K562 (cell line): ENCODE measurements around the gene PSMA6. TPM values are rescaled to one million over a fixed set of nuclear protein-coding genes. Genes with fewer than 3 reads are reported as not detected.

Source experiments
- ATAC-seq: fragments of 200-7000 bp; cut with Tn5 transposase; 3 replicates; pipeline ENCODE4 v1.9.1; 2020; ENCODE audit warnings: moderate library complexity
- BruUV-seq: library from RNA; stranded (reverse); fragments of 400-500 nt; replicated peaks from 2 replicates; lab custom pipeline; 2021; lab: Mats Ljungman, UMichigan
- CTCF ChIA-PET: fragments of 300-600 bp; formaldehyde crosslinking; extraction: SDS; loops from one replicate; lab custom pipeline; 2021; ENCODE audit warnings: low intra/inter-chr PET ratio; lab: Yijun Ruan, JAX
- POLR2A ChIA-PET: fragments of 300-600, 350-650 bp; sonication (Branson Sonifier 250); formaldehyde crosslinking; extraction: SDS; loops from one replicate; lab custom pipeline; 2021; ENCODE audit warnings: antibody characterized with exemption, inconsistent platforms; lab: Yijun Ruan, JAX
- DNase-seq, 4 experiments: peaks; one replicate each; pipeline versions ENCODE4 v3.0.0 to v3.0.0-alpha.2; 2011 to 2018; ENCODE audit warnings: low spot score in 3 of 4, mixed read lengths in 3 of 4; ENCODE audit errors: extremely low read depth in 1 of 4
- FAIRE-seq: peaks from 2 replicates; lab custom pipeline; 2011; peaks lifted over from hg19 to GRCh38; lab: Jason Lieb, UNC
- H2AFZ ChIP-seq: 2 replicates; pipeline ENCODE4 v1.6.0; 2011; ENCODE audit warnings: low read depth, low read length, control low read depth, inconsistent platforms
- H3K27ac ChIP-seq: fragments of 200-600 bp; 3 replicates; pipeline ENCODE4 v1.8.0; 2011; ENCODE audit warnings: low read depth, mild to moderate bottlenecking, control low read depth, inconsistent platforms, low read length, moderate library complexity, mixed read lengths; ENCODE audit errors: extremely low read depth
- H3K27me3 ChIP-seq, 2 experiments: fragments of 300-600 bp in 1 of 2; 2 replicates in 1 of 2; 3 replicates in 1 of 2; pipeline versions ENCODE4 v1.6.0 to v1.8.0; 2011; ENCODE audit warnings: inconsistent platforms in 2 of 2, low read length in 2 of 2, mild to moderate bottlenecking in 1 of 2, mixed read lengths in 1 of 2, moderate library complexity in 1 of 2; ENCODE audit not compliant: control insufficient read depth in 2 of 2, insufficient read depth in 2 of 2
- H3K36me3 ChIP-seq: fragments of 300-600 bp; 3 replicates; pipeline ENCODE4 v1.8.0; 2011; ENCODE audit warnings: mild to moderate bottlenecking, low read length, inconsistent platforms; ENCODE audit not compliant: control insufficient read depth, insufficient read depth
- H3K4me1 ChIP-seq, 2 experiments: fragments of 200-600 bp in 1 of 2; replicated peaks in 1 of 2; 2 replicates in 1 of 2; 3 replicates in 1 of 2; pipeline versions ENCODE4 v1.5.1 to v1.8.0; 2011; ENCODE audit warnings: inconsistent platforms in 2 of 2, low read length in 2 of 2, mild to moderate bottlenecking in 1 of 2, mixed read lengths in 1 of 2, moderate library complexity in 1 of 2; ENCODE audit not compliant: control insufficient read depth in 2 of 2, insufficient read depth in 2 of 2
- H3K4me2 ChIP-seq: 2 replicates; pipeline ENCODE4 v1.6.1; 2011; ENCODE audit warnings: low read length, control low read depth, inconsistent platforms, mixed read lengths; ENCODE audit not compliant: insufficient read depth
- H3K4me3 ChIP-seq: fragments of 200-600 bp; sonication (generic), shearing (Covaris generic); 2 replicates; pipeline ENCODE4 v1.5.1; 2016; ENCODE audit warnings: control low read depth, inconsistent platforms
- H3K79me2 ChIP-seq: fragments of 200-600 bp; 3 replicates; pipeline ENCODE4 v1.8.0; 2011; ENCODE audit warnings: low read length, inconsistent platforms; ENCODE audit not compliant: control insufficient read depth, insufficient read depth
- H3K9ac ChIP-seq, 2 experiments: 2 replicates each; pipeline versions ENCODE4 v1.6.0 to v1.6.1; 2011; ENCODE audit warnings: low read depth in 2 of 2, low read length in 2 of 2, control low read depth in 1 of 2, inconsistent platforms in 1 of 2, mild to moderate bottlenecking in 1 of 2, mixed read lengths in 1 of 2; ENCODE audit not compliant: insufficient read depth in 1 of 2
- H3K9me1 ChIP-seq: one replicate; pipeline ENCODE4 v1.6.0; 2011; ENCODE audit warnings: inconsistent platforms, mild to moderate bottlenecking, low read length, moderate library complexity; ENCODE audit not compliant: control insufficient read depth, insufficient read depth
- H3K9me3 ChIP-seq: replicated peaks from 2 replicates; pipeline ENCODE4 v1.5.1; 2011; ENCODE audit warnings: low read depth, low read length, inconsistent platforms; ENCODE audit not compliant: control insufficient read depth, insufficient read depth
- H4K20me1 ChIP-seq: replicated peaks from 2 replicates; pipeline ENCODE4 v1.6.1; 2011; ENCODE audit warnings: low read length, inconsistent platforms, mixed read lengths; ENCODE audit not compliant: control insufficient read depth, insufficient read depth
- CCNT2 ChIP-seq: IDR thresholded peaks from 2 replicates; pipeline ENCODE4 v1.6.1; 2011; ENCODE audit warnings: borderline replicate concordance, low read depth, mild to moderate bottlenecking, moderate library complexity, mixed read lengths, low read length; ENCODE audit not compliant: insufficient read length; ENCODE audit errors: extremely low read depth
- CSDE1 ChIP-seq, 2 experiments: fragments of 450-650 bp; IDR thresholded peaks; 2 replicates each; pipeline ENCODE4 v1.6.1; 2016; ENCODE audit warnings: mild to moderate bottlenecking in 1 of 2
- GTF2F1 ChIP-seq: IDR thresholded peaks from 2 replicates; pipeline ENCODE4 v1.6.1; 2011; ENCODE audit warnings: low read depth, low read length, improper control_type of control experiment
- MECOM ChIP-seq: fragments of 250-450 bp; sonication (Bioruptor Pico); IDR thresholded peaks from 2 replicates; pipeline ENCODE4 v1.8.0; 2022; ENCODE audit warnings: inconsistent platforms
- NKRF ChIP-seq: fragments of 450-650 bp; IDR thresholded peaks from 2 replicates; pipeline ENCODE4 v1.6.1; 2016; ENCODE audit warnings: borderline replicate concordance
- POLR3G ChIP-seq: IDR thresholded peaks from 2 replicates; pipeline ENCODE4 v1.6.1; 2011; ENCODE audit not compliant: insufficient read length, insufficient replicate concordance; ENCODE audit errors: extremely low read depth
- SFPQ ChIP-seq: fragments of 200-400 bp; formaldehyde crosslinking; IDR thresholded peaks from 2 replicates; pipeline ENCODE4 v1.6.1; 2017; ENCODE audit warnings: mild to moderate bottlenecking, low read depth, low read length, moderate library complexity
- SIX5 ChIP-seq, 2 experiments: IDR thresholded peaks; 2 replicates each; pipeline ENCODE4 v1.6.1; 2011; ENCODE audit warnings: low read length in 2 of 2, borderline replicate concordance in 1 of 2, low read depth in 1 of 2, mild to moderate bottlenecking in 1 of 2, moderate library complexity in 1 of 2; ENCODE audit not compliant: insufficient read depth in 1 of 2
- SMARCA5 ChIP-seq: fragments of 450-650 bp; IDR thresholded peaks from 2 replicates; pipeline ENCODE4 v1.6.1; 2016
- TAF7 ChIP-seq: fragments of 450-650 bp; IDR thresholded peaks from 2 replicates; pipeline ENCODE4 v1.6.1; 2016; ENCODE audit warnings: missing genetic modification characterization, missing compliant biosample characterization
- TCF7L2 ChIP-seq: fragments of 150-350 bp; IDR thresholded peaks from 2 replicates; pipeline ENCODE4 v1.6.1; 2016; ENCODE audit warnings: low read depth, mild to moderate bottlenecking, low read length, moderate library complexity
- XRCC5 ChIP-seq: fragments of 200-400 bp; formaldehyde crosslinking; IDR thresholded peaks from 2 replicates; pipeline ENCODE4 v1.6.1; 2017; ENCODE audit warnings: low read depth, mild to moderate bottlenecking, low read length
- WGBS: fragments of 100-300 bp; shearing (Covaris generic); methylation state at CpG from one replicate; pipeline ENCODE4 v1.1.6; 2016; ENCODE audit warnings: low coverage, mixed read lengths; ENCODE audit not compliant: insufficient coverage; ENCODE audit errors: missing lambda C conversion rate; 5-methylcytosine and 5-hydroxymethylcytosine counted together
- in situ Hi-C: fragments of 300-500 bp; cut with MboI; formaldehyde crosslinking; loops from 4 replicates; pipeline ENCODE4 v1.15.0; 2018; ENCODE audit warnings: inconsistent platforms, mixed read lengths
- intact Hi-C: fragments of 100-400 bp; cut with micrococcal nuclease; formaldehyde crosslinking; loops from 2 replicates; pipeline ENCODE4 v1.14.2; 2022
- polyA plus RNA-seq, 8 experiments: library from polyadenylated mRNA; depleted of rRNA in 4 of 8; stranded (reverse) in 5 of 8; unstranded in 3 of 8; fragments of >200 nt; fragmentation: Nextera tagmentation in 2 of 8; fragmentation: Illumina TruSeq in 1 of 8; extraction: Ambion mirVana in 2 of 8; extraction: Trizol in 1 of 8; gene quantifications; 2 replicates each; pipeline versions ENCODE4 v1.2.1 to v1.2.3, GENCODE V29; 2011 to 2014; ENCODE audit warnings: inconsistent platforms in 1 of 8, missing spikeins in 1 of 8
- total RNA-seq, 7 experiments: library from RNA; depleted of rRNA in 6 of 7; stranded (reverse); fragments of >200 nt in 6 of 7; fragmentation: Illumina TruSeq in 2 of 7; extraction: Trizol in 2 of 7; gene quantifications; 2 replicates each; pipeline versions ENCODE4 v1.2.1 to v1.2.3, GENCODE V29; 2011 to 2021; ENCODE audit warnings: low replicate concordance in 1 of 7

PSMA6 gene
- total and polyA plus RNA-seq, 9 of the 15 experiments (the other 6 are each of a cell fraction or from before 2014, with no cell fraction given) = 210 to 952 (median 288) TPM

- FAIRE-seq (no peak), DNase-seq (no peak), ATAC-seq (no peak)
- Histone ChIP-seq H3K36me3 (0 out of 3 replicates have a peak, but pooled peaks cover 2% of the 10 kb centered on the region), H3K27ac (no peak overlapping the region), H2AFZ (no peak overlapping the region), H3K9ac (no peak overlapping the region), H3K4me1 (no peaks in the 10 kb centered on the region), H3K79me2 (no peaks in the 10 kb centered on the region), H3K4me2 (no peak overlapping the region), H3K9me3 (no peaks in the 10 kb centered on the region), H3K27me3 (no peaks in the 10 kb centered on the region), H4K20me1 (no peaks in the 10 kb centered on the region), H3K9me1 (no peaks in the 10 kb centered on the region), H3K4me3 (no peak overlapping the region)
- ChIA-PET CTCF (no interaction called here), POLR2A (no interaction called here)
- intact Hi-C loops (no loop called here), in situ Hi-C loops (loop anchor here (5.0 kb wide), 1 partner anchor 163 kb away; no protein-coding TSS in a partner anchor)
- BruUV-seq = no TSS peak
- 66% methylated on average over 2 of the region's 2 CpGs for WGBS
- no peak for TF ChIP-seq TAF7 (tag)
- TF ChIP-seq TCF7L2 = no peak
- TF ChIP-seq CCNT2 = no peak
- TF ChIP-seq SIX5 (IDR thresholded peaks at IDR 0.05; ENCODE audit: borderline replicate concordance in 1 of 2, insufficient read depth in 1 of 2, low read depth in 1 of 2, low read length in 2 of 2) = no peak
- TF ChIP-seq GTF2F1 = no peak
These were observed 48.2 kb upstream of the PSMA6 start for GRCh38 chr14:35243956-35244355.

GRCh38 chr14:35244542-35244941 lies 47.6 kb upstream of the PSMA6 start:
- Histone ChIP-seq H3K27ac (no peak overlapping the region), H4K20me1 (no peaks in the 10 kb centered on the region), H3K4me3 (no peak overlapping the region), H3K4me2 (no peak overlapping the region), H3K36me3 (0 out of 3 replicates have a peak, but pooled peaks cover 2% of the 10 kb centered on the region), H3K79me2 (no peaks in the 10 kb centered on the region), H3K4me1 (no peaks in the 10 kb centered on the region), H3K9ac (no peak overlapping the region), H3K9me3 (no peaks in the 10 kb centered on the region), H2AFZ (no peak overlapping the region), H3K27me3 (no peaks in the 10 kb centered on the region), H3K9me1 (no peaks in the 10 kb centered on the region)
- ChIA-PET CTCF (no interaction called here), POLR2A (interaction anchor here (0.9 kb wide), 1 partner anchor 15 kb away, joined by 3 read pairs; no protein-coding TSS in a partner anchor)
- in situ Hi-C loops = loop anchor here (5.0 kb wide), 1 partner anchor 163 kb away; no protein-coding TSS in a partner anchor
- 82% methylated on average over 3 of the region's 4 CpGs for WGBS
- intact Hi-C loops = no loop called here
- no peak for DNase-seq
- BruUV-seq = no TSS peak
- no peak for FAIRE-seq
- ATAC-seq = no peak
- TF ChIP-seq SFPQ = no peak
- no peak for TF ChIP-seq MECOM (CRISPR knock-in tag)
- TF ChIP-seq POLR3G = no peak
- TF ChIP-seq CSDE1 (IDR thresholded peaks at IDR 0.05) = no peak
- TF ChIP-seq SMARCA5 = no peak
- no peak for TF ChIP-seq XRCC5
- no peak for TF ChIP-seq NKRF
